ENCODE data around the gene OTUB2. TPM values are rescaled to one million over a fixed set of nuclear protein-coding genes. Genes with fewer than 3 reads are reported as not detected.

Gene OTUB2
- total and polyA plus RNA-seq, 8 donors = 0.45 to 4.1 (median 0.63) TPM; not detected in 2

- intact Hi-C loops (cut with DNase I; ENCODE audit: low total_unique reads) = no loop called here
- DNase-seq = no peak
- no peaks in the 10 kb centered on the region for H3K36me3 ChIP-seq
- H3K27me3 ChIP-seq = no peaks in the 10 kb centered on the region
- no peak overlapping the region for H3K27ac ChIP-seq
- no peaks in the 10 kb centered on the region for H3K4me1 ChIP-seq
- H3K4me3 ChIP-seq = no peak overlapping the region
- no peak for TF ChIP-seq POLR2A (IDR thresholded peaks at IDR 0.05)
- no peak for TF ChIP-seq EP300 (IDR thresholded peaks at IDR 0.05)
- no peak for TF ChIP-seq POLR2AphosphoS5 (IDR thresholded peaks at IDR 0.05)
- TF ChIP-seq CTCF (IDR thresholded peaks at IDR 0.05) = no peak
- WGBS, 5 donors = 92 to 97% (median 95%) methylated on average over 4 of the region's 4 CpGs
- no peaks in the 10 kb centered on the region for H3K9me3 ChIP-seq
Observed at GRCh38 chr14:94089479-94089878, 63.3 kb downstream of the OTUB2 start.

GRCh38 chr14:94093418-94093817, 67.3 kb downstream of the OTUB2 start:
- DNase-seq = no peak
- H3K4me1 ChIP-seq = no peaks in the 10 kb centered on the region
- H3K27ac ChIP-seq = no peak overlapping the region
- H3K36me3 ChIP-seq = peaks cover 0 to 15% (median 13%) of the 10 kb centered on the region in 4 donors
- TF ChIP-seq CTCF (IDR thresholded peaks at IDR 0.05) (no peak), EP300 (IDR thresholded peaks at IDR 0.05) (no peak), POLR2AphosphoS5 (IDR thresholded peaks at IDR 0.05) (no peak), POLR2A (IDR thresholded peaks at IDR 0.05) (no peak)
- intact Hi-C loops (cut with DNase I; ENCODE audit: low total_unique reads) = no loop called here
- no peaks in the 10 kb centered on the region for H3K27me3 ChIP-seq
- 93 to 98% (median 96%) methylated on average over 2 of the region's 2 CpGs for WGBS, 5 donors
- no peak overlapping the region for H3K4me3 ChIP-seq
- no peaks in the 10 kb centered on the region for H3K9me3 ChIP-seq

GRCh38 chr14:94097091-94097490, 71.0 kb downstream of the OTUB2 start:
- H3K36me3 ChIP-seq = peaks cover 0 to 16% (median 14%) of the 10 kb centered on the region in 4 donors
- H3K9me3 ChIP-seq = no peaks in the 10 kb centered on the region
- no peak overlapping the region for H3K27ac ChIP-seq
- intact Hi-C loops (cut with DNase I; ENCODE audit: low total_unique reads) = no loop called here
- no peaks in the 10 kb centered on the region for H3K27me3 ChIP-seq
- DNase-seq = no peak
- H3K4me1 ChIP-seq = no peaks in the 10 kb centered on the region
- 94 to 98% (median 94%) methylated on average over 4 of the region's 4 CpGs for WGBS, 5 donors
- H3K4me3 ChIP-seq = no peak overlapping the region
- TF ChIP-seq EP300 (IDR thresholded peaks at IDR 0.05) (no peak), POLR2AphosphoS5 (IDR thresholded peaks at IDR 0.05) (no peak), CTCF (IDR thresholded peaks at IDR 0.05) (no peak), POLR2A (IDR thresholded peaks at IDR 0.05) (no peak)

Other genes with a start within 250 kb of the OTUB2 start
- 1 to 10 TPM; 1.2 to 9.8 (median 4.8) TPM for gene PRIMA1, start 237.9 kb upstream of the OTUB2 start, total RNA-seq
- gene PRIMA1, start 237.9 kb upstream of the OTUB2 start, polyA plus RNA-seq = 1 to 10 TPM; 3.8 to 9.9 (median 5.0) TPM
- gene FAM181A, start 99.0 kb upstream of the OTUB2 start, total RNA-seq = not detected
- not detected for gene FAM181A, start 99.0 kb upstream of the OTUB2 start, polyA plus RNA-seq
- 100 to 1,000 TPM in 1 of 5 donors, 10 to 100 TPM in 3, 1 to 10 TPM in 1; 9.6 to 199 (median 34.8) TPM for gene ASB2, start 49.8 kb upstream of the OTUB2 start, total RNA-seq
- 10 to 100 TPM in 1 of 3 donors, 1 to 10 TPM in 2; 2.0 to 17.1 (median 2.2) TPM for gene ASB2, start 49.8 kb upstream of the OTUB2 start, polyA plus RNA-seq
- gene CCDC197, start 29.0 kb upstream of the OTUB2 start, total RNA-seq = not detected
- gene CCDC197, start 29.0 kb upstream of the OTUB2 start, polyA plus RNA-seq = not detected
- gene DDX24, start 54.9 kb downstream of the OTUB2 start, total RNA-seq = 100 to 1,000 TPM in 2 of 5 donors, 10 to 100 TPM in 3; 39.1 to 236 (median 84.4) TPM
- 10 to 100 TPM; 47.4 to 73.8 (median 61.2) TPM for gene DDX24, start 54.9 kb downstream of the OTUB2 start, polyA plus RNA-seq
- gene IFI27L1, start 55.0 kb downstream of the OTUB2 start, total RNA-seq = 10 to 100 TPM in 2 of 5 donors, 1 to 10 TPM in 2, not detected in 1; 1.6 to 17.1 (median 9.3) TPM
- 10 to 100 TPM in 2 of 3 donors, 1 to 10 TPM in 1; 9.9 to 33.7 (median 23.5) TPM for gene IFI27L1, start 55.0 kb downstream of the OTUB2 start, polyA plus RNA-seq
- 100 to 1,000 TPM in 3 of 5 donors, 10 to 100 TPM in 2; 12.9 to 276 (median 118) TPM for gene IFI27, start 84.4 kb downstream of the OTUB2 start, total RNA-seq
- 1,000 to 10,000 TPM in 1 of 3 donors, 100 to 1,000 TPM in 2; 292 to 1,115 (median 874) TPM for gene IFI27, start 84.4 kb downstream of the OTUB2 start, polyA plus RNA-seq
- 10 to 100 TPM in 3 of 5 donors, 1 to 10 TPM in 2; 4.9 to 61.7 (median 24.8) TPM for gene IFI27L2, start 103.3 kb downstream of the OTUB2 start, total RNA-seq
- gene IFI27L2, start 103.3 kb downstream of the OTUB2 start, polyA plus RNA-seq = 100 to 1,000 TPM in 2 of 3 donors, 10 to 100 TPM in 1; 87.8 to 133 (median 103) TPM
- gene PPP4R4, start 148.0 kb downstream of the OTUB2 start, total RNA-seq = 10 to 100 TPM in 1 of 5 donors, 1 to 10 TPM in 1, under 1 TPM in 2, not detected in 1; under 0.01 to 11.7 (median 0.77) TPM
- 1 to 10 TPM in 1 of 3 donors, under 1 TPM in 2; 0.28 to 1.1 (median 0.50) TPM for gene PPP4R4, start 148.0 kb downstream of the OTUB2 start, polyA plus RNA-seq